ENCODE results near the gene KCNMA1. TPM values are rescaled to one million over a fixed set of nuclear protein-coding genes. Genes with fewer than 3 reads are reported as not detected.

KCNMA1 gene
- total and polyA plus RNA-seq, 10 of the 15 experiments (the other 5 are each of a cell fraction or from before 2014, with no cell fraction given), result 8.5 to 77.0 (median 21.3) TPM

DNA sequence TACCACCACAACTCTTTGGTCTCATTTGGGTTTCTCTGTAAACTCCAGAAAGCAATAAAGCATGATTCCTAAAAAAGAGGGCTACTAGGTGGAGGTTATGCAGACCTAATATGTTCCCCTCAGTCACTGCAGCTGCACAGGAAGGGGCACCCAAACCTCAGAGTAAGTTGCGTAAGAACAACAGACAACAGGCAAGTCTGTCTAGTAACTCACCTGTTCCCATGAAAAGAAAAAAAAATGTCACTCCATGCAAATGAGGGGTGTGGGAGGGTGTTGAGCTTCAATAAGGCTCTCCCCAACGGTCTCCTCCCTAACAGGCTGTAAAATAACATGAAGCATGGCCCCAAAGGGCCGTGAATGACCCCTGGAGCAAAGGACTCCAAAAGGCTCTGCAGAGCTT is 461.4 kb downstream of the KCNMA1 start:
- Histone ChIP-seq H4K20me1 (ENCODE audit: control insufficient read depth, insufficient read depth) (no peaks in the 10 kb centered on the region), H2AFZ (ENCODE audit: control insufficient read depth, low read depth, low read length) (no peak overlapping the region), H3K4me2 (ENCODE audit: control insufficient read depth, insufficient read depth) (no peak overlapping the region; the same call in 1 of the 2 replicates), H3K9me3 (replicated peaks; ENCODE audit: control insufficient read depth, insufficient read depth, low read length) (no peaks in the 10 kb centered on the region), H3K9ac (ENCODE audit: control insufficient read depth, insufficient read depth, low read length) (no peak overlapping the region), H3K36me3 (ENCODE audit: control insufficient read depth in 2 of 2, insufficient read depth in 2 of 2, low read length in 1 of 2) (no peaks in the 10 kb centered on the region), H3K27me3 (replicated peaks in 1 of 2; ENCODE audit: control insufficient read depth in 2 of 2, insufficient read depth in 2 of 2, low read length in 1 of 2) (no peaks in the 10 kb centered on the region), H3K4me3 (no peak overlapping the region), H3K4me1 (ENCODE audit: control insufficient read depth, insufficient read depth, low read length) (no peaks in the 10 kb centered on the region), H3K27ac (ENCODE audit: control insufficient read depth, insufficient read depth) (no peak overlapping the region), H3K79me2 (ENCODE audit: control insufficient read depth, insufficient read depth, low read length) (no peaks in the 10 kb centered on the region)
- ChIA-PET RAD21 (ENCODE audit: unreplicated experiment) (interaction anchor here (1.0 to 5.9 kb wide), 9 partner anchors 11 to 535 kb away, joined by 3 to 59 read pairs (median 5); partner anchors contain the start of gene KCNMA1), POLR2A (interaction anchor here (1.5 kb wide), 1 partner anchor 66 kb away, joined by 3 read pairs; no protein-coding TSS in a partner anchor), SMC1A (ENCODE audit: uncharacterized antibody, unreplicated experiment) (interaction anchor here (0.8 to 10.3 kb wide), 9 partner anchors 12 to 536 kb away, joined by 4 to 106 read pairs (median 43); no protein-coding TSS in a partner anchor), CTCF (interaction anchor here (0.6 to 23.3 kb wide), 13 partner anchors 13 to 538 kb away, joined by 3 to 532 read pairs (median 10); partner anchors contain the start of gene KCNMA1)
- no peak for FAIRE-seq
- 0 out of 2 replicates have a peak, but pooled peaks have one; percentile 11 for TF ChIP-seq ZNF384 (IDR thresholded peaks at IDR 0.05; ENCODE audit: borderline replicate concordance, low read depth, low read length)
- no peak for TF ChIP-seq JUNB (IDR thresholded peaks at IDR 0.05)
- no peak for DNase-seq (ENCODE audit: low read depth, low spot score)
- BruUV-seq (replicated peaks), result no TSS peak
- WGBS (ENCODE audit: insufficient coverage, insufficient replicate concordance, low lambda C conversion rate, missing lambda C conversion rate), result 15% methylated on average over 3 of the region's 3 CpGs
- in situ Hi-C loops (cut with MboI), result no loop called here
- intact Hi-C loops (cut with micrococcal nuclease; ENCODE audit: unreplicated experiment), result no loop called here
- ATAC-seq, result peak; percentile 31

DNA sequence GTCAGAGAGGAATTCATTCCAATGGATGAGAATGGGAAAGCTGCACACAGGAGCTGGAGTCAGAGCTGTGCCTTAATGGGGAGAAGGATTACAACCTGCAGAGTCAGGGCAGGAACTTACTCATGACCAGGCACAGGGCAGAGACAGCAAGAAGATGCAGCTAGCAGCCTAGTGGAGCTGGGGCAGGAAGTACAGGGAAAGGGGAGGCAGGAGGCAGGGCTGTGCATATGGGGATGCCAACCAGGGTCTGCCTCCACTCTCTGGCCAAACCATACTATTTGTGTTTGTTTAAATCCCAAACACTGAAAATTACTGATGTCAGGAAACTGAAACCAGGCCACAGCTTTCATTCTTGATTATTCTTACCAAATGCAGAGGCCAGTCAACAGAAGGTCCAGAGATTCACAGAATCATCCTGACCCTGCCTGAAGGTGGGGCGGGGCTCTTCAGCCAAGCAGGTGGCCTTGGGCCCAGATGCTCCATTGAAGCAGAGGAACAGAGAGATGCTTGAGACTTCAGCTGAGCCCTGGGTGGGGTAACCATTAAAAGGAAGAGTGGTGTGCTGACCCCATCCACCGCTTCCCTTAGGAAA is 461.9 kb downstream of the KCNMA1 start:
- Histone ChIP-seq H3K9ac (ENCODE audit: control insufficient read depth, insufficient read depth, low read length) (no peak overlapping the region), H2AFZ (ENCODE audit: control insufficient read depth, low read depth, low read length) (no peak overlapping the region), H3K4me1 (ENCODE audit: control insufficient read depth, insufficient read depth, low read length) (no peaks in the 10 kb centered on the region), H3K36me3 (ENCODE audit: control insufficient read depth in 2 of 2, insufficient read depth in 2 of 2, low read length in 1 of 2) (no peaks in the 10 kb centered on the region), H3K4me2 (ENCODE audit: control insufficient read depth, insufficient read depth) (no peak overlapping the region), H3K9me3 (replicated peaks; ENCODE audit: control insufficient read depth, insufficient read depth, low read length) (no peaks in the 10 kb centered on the region), H4K20me1 (ENCODE audit: control insufficient read depth, insufficient read depth) (no peaks in the 10 kb centered on the region), H3K79me2 (ENCODE audit: control insufficient read depth, insufficient read depth, low read length) (no peaks in the 10 kb centered on the region), H3K27me3 (replicated peaks in 1 of 2; ENCODE audit: control insufficient read depth in 2 of 2, insufficient read depth in 2 of 2, low read length in 1 of 2) (no peaks in the 10 kb centered on the region), H3K27ac (ENCODE audit: control insufficient read depth, insufficient read depth) (no peak overlapping the region), H3K4me3 (no peak overlapping the region)
- POLR2A ChIA-PET, result interaction anchor here (0.6 to 1.5 kb wide), 2 partner anchors 67 to 385 kb away, joined by 3 read pairs; no protein-coding TSS in a partner anchor
- in situ Hi-C loops (cut with MboI), result no loop called here
- no TSS peak for BruUV-seq (replicated peaks)
- CTCF ChIA-PET, result interaction anchor here (0.9 to 23.3 kb wide), 16 partner anchors 12 to 581 kb away, joined by 3 to 532 read pairs (median 3); partner anchors contain the start of gene KCNMA1
- FAIRE-seq (no peak), ATAC-seq (peak; percentile 68), DNase-seq (ENCODE audit: low read depth, low spot score) (no peak)
- TF ChIP-seq, protein P1, sequence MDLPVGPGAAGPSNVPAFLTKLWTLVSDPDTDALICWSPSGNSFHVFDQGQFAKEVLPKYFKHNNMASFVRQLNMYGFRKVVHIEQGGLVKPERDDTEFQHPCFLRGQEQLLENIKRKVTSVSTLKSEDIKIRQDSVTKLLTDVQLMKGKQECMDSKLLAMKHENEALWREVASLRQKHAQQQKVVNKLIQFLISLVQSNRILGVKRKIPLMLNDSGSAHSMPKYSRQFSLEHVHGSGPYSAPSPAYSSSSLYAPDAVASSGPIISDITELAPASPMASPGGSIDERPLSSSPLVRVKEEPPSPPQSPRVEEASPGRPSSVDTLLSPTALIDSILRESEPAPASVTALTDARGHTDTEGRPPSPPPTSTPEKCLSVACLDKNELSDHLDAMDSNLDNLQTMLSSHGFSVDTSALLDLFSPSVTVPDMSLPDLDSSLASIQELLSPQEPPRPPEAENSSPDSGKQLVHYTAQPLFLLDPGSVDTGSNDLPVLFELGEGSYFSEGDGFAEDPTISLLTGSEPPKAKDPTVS (IDR thresholded peaks at IDR 0.05; ENCODE audit: low read depth, low read length), result no peak
- no peak for TF ChIP-seq ZBED1 (IDR thresholded peaks at IDR 0.05; ENCODE audit: borderline replicate concordance)
- TF ChIP-seq HDAC2 (IDR thresholded peaks at IDR 0.05), result no peak
- no peak for TF ChIP-seq POLR2A (IDR thresholded peaks at IDR 0.05; ENCODE audit: low read depth, low read length)
- TF ChIP-seq, protein P2, sequence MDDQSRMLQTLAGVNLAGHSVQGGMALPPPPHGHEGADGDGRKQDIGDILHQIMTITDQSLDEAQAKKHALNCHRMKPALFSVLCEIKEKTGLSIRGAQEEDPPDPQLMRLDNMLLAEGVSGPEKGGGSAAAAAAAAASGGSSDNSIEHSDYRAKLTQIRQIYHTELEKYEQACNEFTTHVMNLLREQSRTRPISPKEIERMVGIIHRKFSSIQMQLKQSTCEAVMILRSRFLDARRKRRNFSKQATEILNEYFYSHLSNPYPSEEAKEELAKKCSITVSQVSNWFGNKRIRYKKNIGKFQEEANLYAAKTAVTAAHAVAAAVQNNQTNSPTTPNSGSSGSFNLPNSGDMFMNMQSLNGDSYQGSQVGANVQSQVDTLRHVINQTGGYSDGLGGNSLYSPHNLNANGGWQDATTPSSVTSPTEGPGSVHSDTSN (IDR thresholded peaks at IDR 0.05; ENCODE audit: insufficient replicate concordance, low read depth, low read length), result no peak
- no peak for TF ChIP-seq ETV6 (conservative IDR thresholded peaks at IDR 0.05 in 1 of 2, IDR thresholded peaks at IDR 0.05 in 1 of 2; ENCODE audit: borderline replicate concordance in 1 of 2, low read depth in 1 of 2)
- TF ChIP-seq FOS (IDR thresholded peaks at IDR 0.05; ENCODE audit: borderline replicate concordance, extremely low read depth, insufficient read length), result no peak
- TF ChIP-seq MYB (IDR thresholded peaks at IDR 0.05; ENCODE audit: borderline replicate concordance, low read depth, low read length), result no peak
- no peak for TF ChIP-seq NRF1 (conservative IDR thresholded peaks at IDR 0.05; ENCODE audit: low read depth, low read length)
- TF ChIP-seq TBL1XR1 (IDR thresholded peaks at IDR 0.05; ENCODE audit: low read depth, low read length), result no peak
- WGBS (ENCODE audit: insufficient coverage, insufficient replicate concordance, low lambda C conversion rate, missing lambda C conversion rate), result 62% methylated on average over 2 of the region's 2 CpGs
- intact Hi-C loops (cut with micrococcal nuclease; ENCODE audit: unreplicated experiment), result loop anchor here (2.0 kb wide), 2 partner anchors 67 to 535 kb away; no protein-coding TSS in a partner anchor
- RAD21 ChIA-PET (ENCODE audit: unreplicated experiment), result interaction anchor here (1.0 to 5.9 kb wide), 12 partner anchors 12 to 535 kb away, joined by 3 to 59 read pairs (median 5); partner anchors contain the start of gene KCNMA1
- SMC1A ChIA-PET (ENCODE audit: uncharacterized antibody, unreplicated experiment), result interaction anchor here (0.7 to 10.3 kb wide), 14 partner anchors 12 to 581 kb away, joined by 3 to 106 read pairs (median 6); no protein-coding TSS in a partner anchor
